IMR-90 (cell line): Measurements from ENCODE around the gene TBX20. TPM values are rescaled to one million over a fixed set of nuclear protein-coding genes. Genes with fewer than 3 reads are reported as not detected.

ENCODE experiments used
- ATAC-seq: fragments of 200-7000 bp; cut with Tn5 transposase; 2 replicates; pipeline ENCODE4 v1.9.1; 2020; ENCODE audit warnings: low read depth, mild to moderate bottlenecking, moderate library complexity
- BruUV-seq: library from RNA; stranded (reverse); fragments of 400-500 nt; replicated peaks from 2 replicates; lab custom pipeline; 2021; lab: Mats Ljungman, UMichigan
- CTCF ChIA-PET: fragments of 300-600 bp; formaldehyde crosslinking; extraction: SDS; loops from one replicate; lab custom pipeline; 2021; ENCODE audit warnings: antibody characterized with exemption; lab: Yijun Ruan, JAX
- POLR2A ChIA-PET: fragments of 300-600 bp; sonication (Branson Sonifier 250); formaldehyde crosslinking; loops from one replicate; lab custom pipeline; 2022; ENCODE audit warnings: antibody characterized with exemption; ENCODE audit not compliant: unreplicated experiment; lab: Charles Lee
- DNase-seq: peaks from one replicate; pipeline ENCODE4 v3.0.0; 2013
- H2AFZ ChIP-seq: replicated peaks from 2 replicates; pipeline ENCODE3; 2013; ENCODE audit warnings: low read length, mild to moderate bottlenecking; ENCODE audit not compliant: poor library complexity
- H2AK5ac ChIP-seq: 2 replicates; pipeline ENCODE4 v1.6.1; 2013; ENCODE audit warnings: low read depth, low read length, inconsistent platforms
- H2AK9ac ChIP-seq: replicated peaks from 2 replicates; pipeline ENCODE3; 2013; ENCODE audit warnings: mild to moderate bottlenecking, low read depth, low read length, moderate library complexity; ENCODE audit not compliant: poor library complexity
- H2BK120ac ChIP-seq: 2 replicates; pipeline ENCODE4 v1.6.1; 2013; ENCODE audit warnings: low read depth, low read length, inconsistent platforms
- H2BK15ac ChIP-seq: 3 replicates; pipeline ENCODE4 v1.6.1; 2013; ENCODE audit warnings: low read depth, low read length, inconsistent platforms
- H2BK20ac ChIP-seq: 2 replicates; pipeline ENCODE4 v1.6.1; 2013; ENCODE audit warnings: low read depth, mild to moderate bottlenecking, inconsistent platforms, low read length, moderate library complexity
- H2BK5ac ChIP-seq: 2 replicates; pipeline ENCODE4 v1.6.1; 2013; ENCODE audit warnings: mild to moderate bottlenecking, low read depth, low read length, inconsistent platforms; ENCODE audit not compliant: poor library complexity, severe bottlenecking
- H3K14ac ChIP-seq: replicated peaks from 2 replicates; pipeline ENCODE4 v1.6.1; 2013; ENCODE audit warnings: low read depth, low read length, inconsistent platforms
- H3K18ac ChIP-seq: 2 replicates; pipeline ENCODE4 v1.6.1; 2013; ENCODE audit warnings: low read depth, low read length, control low read depth
- H3K23ac ChIP-seq: 2 replicates; pipeline ENCODE4 v1.6.1; 2013; ENCODE audit warnings: low read depth, low read length, inconsistent platforms
- H3K27ac ChIP-seq: 2 replicates; pipeline ENCODE4 v1.5.1; 2013; ENCODE audit warnings: mild to moderate bottlenecking, control low read depth, low read length; ENCODE audit not compliant: insufficient read depth
- H3K27me3 ChIP-seq: 2 replicates; pipeline ENCODE4 v1.6.1; 2013; ENCODE audit warnings: low read length; ENCODE audit not compliant: control insufficient read depth, insufficient read depth
- H3K36me3 ChIP-seq: 2 replicates; pipeline ENCODE4 v1.6.1; 2013; ENCODE audit warnings: low read length, mixed read lengths; ENCODE audit not compliant: control insufficient read depth, insufficient read depth
- H3K4ac ChIP-seq: 2 replicates; pipeline ENCODE4 v1.6.1; 2013; ENCODE audit warnings: low read depth, low read length, inconsistent platforms
- H3K4me1 ChIP-seq: 2 replicates; pipeline ENCODE4 v1.6.1; 2013; ENCODE audit warnings: low read length, mixed read lengths; ENCODE audit not compliant: control insufficient read depth, insufficient read depth
- H3K4me2 ChIP-seq: 2 replicates; pipeline ENCODE4 v1.6.1; 2013; ENCODE audit warnings: low read depth, mild to moderate bottlenecking, control low read depth, low read length, moderate library complexity
- H3K4me3 ChIP-seq: 2 replicates; pipeline ENCODE4 v1.5.1; 2013; ENCODE audit warnings: low read depth, mild to moderate bottlenecking, control low read depth, low read length, moderate library complexity; ENCODE audit not compliant: insufficient read depth
- H3K56ac ChIP-seq: 2 replicates; pipeline ENCODE4 v1.6.1; 2013; ENCODE audit warnings: low read length, inconsistent platforms; ENCODE audit not compliant: insufficient read depth; ENCODE audit errors: extremely low read depth
- H3K79me1 ChIP-seq, 2 experiments: 2 replicates each; pipeline ENCODE4 v1.6.1; 2013; ENCODE audit warnings: low read length in 2 of 2, inconsistent platforms in 1 of 2, low read depth in 1 of 2
- H3K9ac ChIP-seq: 2 replicates; pipeline ENCODE4 v1.6.1; 2013; ENCODE audit warnings: low read depth, low read length, control low read depth
- H3K9me1 ChIP-seq: 2 replicates; pipeline ENCODE4 v1.6.1; 2013; ENCODE audit warnings: low read length, inconsistent platforms; ENCODE audit not compliant: insufficient read depth
- H3K9me3 ChIP-seq: 2 replicates; pipeline ENCODE4 v1.6.1; 2013; ENCODE audit warnings: low read length; ENCODE audit not compliant: control insufficient read depth, insufficient read depth
- H4K20me1 ChIP-seq: 2 replicates; pipeline ENCODE4 v1.6.1; 2013; ENCODE audit warnings: low read length, inconsistent platforms; ENCODE audit not compliant: insufficient read depth
- H4K5ac ChIP-seq: 2 replicates; pipeline ENCODE4 v1.6.1; 2013; ENCODE audit warnings: mild to moderate bottlenecking, low read depth, low read length, control low read depth
- H4K8ac ChIP-seq, 2 experiments: 2 replicates each; pipeline ENCODE4 v1.6.1; 2013; ENCODE audit warnings: low read depth in 2 of 2, low read length in 2 of 2, control low read depth in 1 of 2, inconsistent platforms in 1 of 2
- H4K91ac ChIP-seq: 2 replicates; pipeline ENCODE4 v1.6.1; 2013; ENCODE audit warnings: low read depth, low read length, inconsistent platforms; ENCODE audit not compliant: insufficient read depth
- CHD1 ChIP-seq: IDR thresholded peaks from 2 replicates; pipeline ENCODE4 v1.6.1; 2012; ENCODE audit warnings: low read depth, low read length, improper control_type of control experiment
- MAZ ChIP-seq: IDR thresholded peaks from 2 replicates; pipeline ENCODE4 v1.6.1; 2012; ENCODE audit warnings: low read depth, mild to moderate bottlenecking, low read length, improper control_type of control experiment, moderate library complexity, borderline replicate concordance
- MXI1 ChIP-seq: IDR thresholded peaks from 2 replicates; pipeline ENCODE4 v1.6.1; 2012; ENCODE audit warnings: low read depth, mild to moderate bottlenecking, low read length, moderate library complexity, borderline replicate concordance
- RFX5 ChIP-seq: IDR thresholded peaks from 2 replicates; pipeline ENCODE4 v1.8.0; 2012; ENCODE audit warnings: low read depth, mild to moderate bottlenecking, low read length, moderate library complexity
- SMC3 ChIP-seq: fragments of 150-350 bp; IDR thresholded peaks from 2 replicates; pipeline ENCODE4 v1.6.1; 2016; ENCODE audit warnings: low read depth, mild to moderate bottlenecking, antibody characterized with exemption, low read length, moderate library complexity
- USF2 ChIP-seq: fragments of 150-350 bp; IDR thresholded peaks from 2 replicates; pipeline ENCODE4 v1.6.1; 2017; ENCODE audit warnings: mild to moderate bottlenecking, antibody characterized with exemption, low read length, low read depth
- WGBS, 2 experiments: methylation state at CpG; one replicate each; pipeline versions ENCODE4 v1.1.5 to v1.1.7; 2013; ENCODE audit warnings: missing lambda C conversion rate in 2 of 2; ENCODE audit not compliant: insufficient read length in 1 of 2; ENCODE audit errors: extremely low coverage in 2 of 2; 5-methylcytosine and 5-hydroxymethylcytosine counted together
- dilution Hi-C: fragments of 300-500 bp; cut with HindIII; formaldehyde crosslinking; loops from one replicate; pipeline ENCODE4 v1.14.3; 2018; ENCODE audit warnings: low sequenced_read_pairs; ENCODE audit not compliant: unreplicated experiment
- in situ Hi-C: fragments of 300-500 bp; cut with MboI; formaldehyde crosslinking; loops from 3 replicates; pipeline ENCODE4 v1.14.3; 2019; ENCODE audit warnings: low sequenced_read_pairs, inconsistent platforms, mixed read lengths
- intact Hi-C: fragments of 100-400 bp; cut with micrococcal nuclease; formaldehyde crosslinking; loops from 2 replicates; pipeline ENCODE4 v1.10.0; 2022
- polyA plus RNA-seq, 3 experiments: library from polyadenylated mRNA; depleted of rRNA; stranded (reverse); fragments of >200 nt; gene quantifications; 2 replicates each; pipeline ENCODE4 v1.2.3, GENCODE V29; 2012; ENCODE audit warnings: low replicate concordance in 1 of 3
- total RNA-seq: library from RNA; depleted of rRNA; stranded (reverse); fragments of >200 nt; gene quantifications from 2 replicates; pipeline ENCODE4 v1.2.3, GENCODE V29; 2012
- TF ChIP-seq, protein P1 (sequence below): conservative IDR thresholded peaks from 2 replicates; pipeline ENCODE4 v1.5.1; 2012; ENCODE audit warnings: mild to moderate bottlenecking, low read depth, low read length, improper control_type of control experiment

Gene TBX20
- total and polyA plus RNA-seq, 2 of the 4 experiments (the other 2 are of a cell fraction), result 0.15 to 0.36 TPM

DNA sequence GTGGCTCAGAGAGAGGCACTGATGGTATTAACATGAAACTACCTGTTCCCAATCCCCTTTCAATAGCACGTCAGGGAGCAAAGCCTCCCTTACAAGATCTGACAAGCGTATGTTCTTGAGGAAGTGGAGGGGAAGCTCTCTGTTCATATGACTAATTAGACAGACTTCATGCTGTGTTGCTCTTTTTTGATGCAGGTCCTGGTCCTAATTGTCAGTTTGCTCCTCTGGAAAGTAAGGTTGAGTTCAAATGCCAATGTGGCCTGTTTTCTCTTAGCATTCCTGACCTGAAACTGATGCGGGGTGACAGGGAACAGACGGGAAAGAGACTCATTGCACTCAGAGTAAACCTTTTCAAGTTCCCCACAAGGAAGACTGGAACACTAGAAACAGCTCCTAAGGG is 27.0 kb upstream of the TBX20 start:
- Histone ChIP-seq H4K8ac (no peak overlapping the region), H3K9me1 (no peaks in the 10 kb centered on the region), H3K4me2 (no peak overlapping the region), H3K79me1 (no peaks in the 10 kb centered on the region), H3K14ac (no peak overlapping the region), H3K27me3 (no peaks in the 10 kb centered on the region), H2AFZ (no peak overlapping the region), H2BK120ac (no peak overlapping the region), H3K9me3 (no peaks in the 10 kb centered on the region), H3K4me1 (no peaks in the 10 kb centered on the region), H4K5ac (no peak overlapping the region), H3K4me3 (no peak overlapping the region), H2AK9ac (no peak overlapping the region), H4K20me1 (no peaks in the 10 kb centered on the region), H3K36me3 (no peaks in the 10 kb centered on the region), H3K23ac (no peak overlapping the region), H3K27ac (no peak overlapping the region), H2BK20ac (no peak overlapping the region), H3K18ac (no peak overlapping the region), H3K4ac (no peak overlapping the region), H3K56ac (no peak overlapping the region), H2AK5ac (no peak overlapping the region), H2BK15ac (no peak overlapping the region), H4K91ac (no peak overlapping the region), H3K9ac (no peak overlapping the region), H2BK5ac (no peak overlapping the region)
- in situ Hi-C loops, result no loop called here
- no peak for DNase-seq
- TF ChIP-seq SMC3 (no peak), RFX5 (no peak), USF2 (no peak), MXI1 (no peak), MAZ (no peak), CHD1 (no peak)
- TF ChIP-seq, protein P1, sequence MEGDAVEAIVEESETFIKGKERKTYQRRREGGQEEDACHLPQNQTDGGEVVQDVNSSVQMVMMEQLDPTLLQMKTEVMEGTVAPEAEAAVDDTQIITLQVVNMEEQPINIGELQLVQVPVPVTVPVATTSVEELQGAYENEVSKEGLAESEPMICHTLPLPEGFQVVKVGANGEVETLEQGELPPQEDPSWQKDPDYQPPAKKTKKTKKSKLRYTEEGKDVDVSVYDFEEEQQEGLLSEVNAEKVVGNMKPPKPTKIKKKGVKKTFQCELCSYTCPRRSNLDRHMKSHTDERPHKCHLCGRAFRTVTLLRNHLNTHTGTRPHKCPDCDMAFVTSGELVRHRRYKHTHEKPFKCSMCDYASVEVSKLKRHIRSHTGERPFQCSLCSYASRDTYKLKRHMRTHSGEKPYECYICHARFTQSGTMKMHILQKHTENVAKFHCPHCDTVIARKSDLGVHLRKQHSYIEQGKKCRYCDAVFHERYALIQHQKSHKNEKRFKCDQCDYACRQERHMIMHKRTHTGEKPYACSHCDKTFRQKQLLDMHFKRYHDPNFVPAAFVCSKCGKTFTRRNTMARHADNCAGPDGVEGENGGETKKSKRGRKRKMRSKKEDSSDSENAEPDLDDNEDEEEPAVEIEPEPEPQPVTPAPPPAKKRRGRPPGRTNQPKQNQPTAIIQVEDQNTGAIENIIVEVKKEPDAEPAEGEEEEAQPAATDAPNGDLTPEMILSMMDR, result no peak
- CTCF ChIA-PET, result no interaction called here
- WGBS, 2 experiments, result no CpG with 5 or more reads among the region's 4 CpGs
- dilution Hi-C loops, result no loop called here
- intact Hi-C loops, result no loop called here
- BruUV-seq, result no TSS peak
- POLR2A ChIA-PET, result no interaction called here
- no peak for ATAC-seq
